ENCODE measurements around the gene TEX44. TPM values are rescaled to one million over a fixed set of nuclear protein-coding genes. Genes with fewer than 3 reads are reported as not detected.
A peak's percentile ranks its signal among the peaks of the same experiment; 100 is the strongest.
"Not testable (repeated sequence)": the region's sequence is repeated elsewhere in the genome, so short reads cannot be mapped to it uniquely, and the experiment has no call there.

TEX44 gene
- total RNA-seq, 4 donors from 2014 or later: not detected

DNA sequence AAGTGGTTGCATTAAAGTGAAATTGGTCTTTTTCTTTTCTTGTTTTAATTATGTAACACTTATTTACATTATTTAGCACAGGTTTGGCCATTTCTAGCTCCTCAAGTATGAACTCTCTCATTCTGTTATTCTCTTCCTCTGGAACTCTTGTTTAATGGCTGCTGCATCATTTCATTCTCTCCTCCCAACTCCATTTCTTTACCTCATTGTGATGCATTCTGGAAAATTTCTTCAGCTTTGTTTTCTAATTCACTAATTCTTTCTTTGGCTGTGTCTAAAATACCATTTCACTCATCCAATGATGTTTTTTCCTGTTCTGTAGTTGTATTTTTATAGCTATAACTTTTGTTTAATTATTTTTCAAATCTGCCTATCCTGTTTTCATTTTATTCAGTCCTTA, 39.9 kb upstream of the TEX44 start:
- DNase-seq (ENCODE audit: low spot score): no peak
- TF ChIP-seq, protein P1, sequence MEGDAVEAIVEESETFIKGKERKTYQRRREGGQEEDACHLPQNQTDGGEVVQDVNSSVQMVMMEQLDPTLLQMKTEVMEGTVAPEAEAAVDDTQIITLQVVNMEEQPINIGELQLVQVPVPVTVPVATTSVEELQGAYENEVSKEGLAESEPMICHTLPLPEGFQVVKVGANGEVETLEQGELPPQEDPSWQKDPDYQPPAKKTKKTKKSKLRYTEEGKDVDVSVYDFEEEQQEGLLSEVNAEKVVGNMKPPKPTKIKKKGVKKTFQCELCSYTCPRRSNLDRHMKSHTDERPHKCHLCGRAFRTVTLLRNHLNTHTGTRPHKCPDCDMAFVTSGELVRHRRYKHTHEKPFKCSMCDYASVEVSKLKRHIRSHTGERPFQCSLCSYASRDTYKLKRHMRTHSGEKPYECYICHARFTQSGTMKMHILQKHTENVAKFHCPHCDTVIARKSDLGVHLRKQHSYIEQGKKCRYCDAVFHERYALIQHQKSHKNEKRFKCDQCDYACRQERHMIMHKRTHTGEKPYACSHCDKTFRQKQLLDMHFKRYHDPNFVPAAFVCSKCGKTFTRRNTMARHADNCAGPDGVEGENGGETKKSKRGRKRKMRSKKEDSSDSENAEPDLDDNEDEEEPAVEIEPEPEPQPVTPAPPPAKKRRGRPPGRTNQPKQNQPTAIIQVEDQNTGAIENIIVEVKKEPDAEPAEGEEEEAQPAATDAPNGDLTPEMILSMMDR (IDR thresholded peaks at IDR 0.05): no peak
- ATAC-seq (ENCODE audit: low FRiP score): no peak

DNA sequence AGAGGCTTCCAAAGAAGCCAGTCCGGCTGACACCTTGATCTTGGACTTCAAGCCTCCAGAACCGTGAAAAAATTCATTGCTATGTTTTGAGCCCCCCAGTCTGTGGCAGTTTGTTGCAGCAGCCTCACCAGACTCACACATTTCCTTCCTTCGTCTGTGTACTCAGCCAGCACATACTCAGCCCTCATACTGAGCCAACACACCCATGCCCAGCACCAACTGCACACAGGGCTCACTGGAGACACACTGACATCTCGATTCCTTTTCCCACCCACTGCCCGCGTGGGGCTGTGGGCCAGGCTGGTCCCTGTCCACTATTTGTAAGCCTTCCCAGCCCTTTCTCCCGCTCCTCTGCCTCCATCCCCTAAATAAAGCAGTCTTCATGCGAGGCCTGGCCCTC, 38.3 kb upstream of the TEX44 start:
- TF ChIP-seq, protein P1 (IDR thresholded peaks at IDR 0.05): no peak
- ATAC-seq (ENCODE audit: low FRiP score) (no peak), DNase-seq (ENCODE audit: low spot score) (no peak)

DNA sequence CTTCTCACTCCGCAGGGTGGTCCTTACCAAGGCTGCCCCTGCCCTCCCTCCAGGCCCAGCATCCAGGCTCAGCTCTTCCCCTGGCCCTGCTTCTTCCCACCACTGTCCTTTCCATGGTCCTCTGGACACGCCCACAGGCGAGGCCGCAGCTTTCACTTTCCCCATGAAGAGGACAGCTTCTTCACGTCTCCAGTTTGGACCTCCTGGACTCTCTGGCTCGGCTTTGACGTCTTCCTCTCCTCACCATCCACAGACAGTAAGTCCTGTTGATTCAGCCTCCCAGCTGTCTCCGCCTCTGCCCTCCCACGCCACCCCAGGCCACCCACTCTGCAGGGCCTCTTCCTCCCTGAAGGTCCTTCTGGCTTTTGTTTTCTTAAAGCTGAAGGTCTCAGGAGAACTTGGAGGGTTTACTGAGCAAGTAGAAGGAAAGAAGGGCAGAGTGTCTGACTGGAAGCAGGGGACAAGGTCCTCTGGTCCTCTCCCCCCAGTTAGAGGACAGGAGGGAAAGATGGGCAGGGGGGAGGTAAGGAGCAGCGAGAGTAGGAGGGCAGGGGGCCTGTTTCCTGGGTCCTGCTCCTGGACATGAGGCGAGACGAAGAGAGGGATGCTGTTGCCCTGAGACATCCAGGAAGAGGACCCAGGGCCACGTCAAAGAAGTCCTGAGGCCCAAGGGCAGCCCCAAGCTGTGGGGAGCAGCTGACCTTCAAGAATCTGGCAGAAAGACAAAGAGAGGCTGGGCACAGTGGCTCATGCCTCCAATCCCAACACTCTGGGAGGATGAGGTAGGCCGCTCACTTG, 37.7 kb upstream of the TEX44 start:
- ATAC-seq (ENCODE audit: low FRiP score) (peak; percentile 59), DNase-seq (ENCODE audit: low spot score) (peak; percentile 34)
- TF ChIP-seq, protein P1 (IDR thresholded peaks at IDR 0.05): no peak

DNA sequence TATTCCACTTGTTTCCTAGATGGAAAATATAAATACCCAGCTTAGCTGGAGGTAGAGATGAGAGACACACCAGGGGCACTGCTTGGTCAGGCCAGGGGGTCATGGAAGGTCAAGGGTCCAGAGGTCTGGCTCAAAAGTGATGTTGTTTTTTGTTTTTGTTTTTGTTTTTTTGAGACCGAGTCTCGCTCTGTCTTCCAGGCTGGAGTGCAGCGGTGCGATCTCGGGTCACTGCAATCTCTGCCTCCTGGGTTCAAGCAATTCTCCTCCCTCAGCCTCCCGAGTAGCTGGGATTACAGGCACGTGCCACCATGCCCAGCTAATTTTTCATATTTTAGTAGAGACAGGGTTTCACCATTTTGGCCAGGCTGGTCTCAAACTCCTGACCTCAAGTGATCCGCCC, 36.2 kb upstream of the TEX44 start:
- not testable (repeated sequence) for ATAC-seq (ENCODE audit: low FRiP score); DNase-seq (ENCODE audit: low spot score)

DNA sequence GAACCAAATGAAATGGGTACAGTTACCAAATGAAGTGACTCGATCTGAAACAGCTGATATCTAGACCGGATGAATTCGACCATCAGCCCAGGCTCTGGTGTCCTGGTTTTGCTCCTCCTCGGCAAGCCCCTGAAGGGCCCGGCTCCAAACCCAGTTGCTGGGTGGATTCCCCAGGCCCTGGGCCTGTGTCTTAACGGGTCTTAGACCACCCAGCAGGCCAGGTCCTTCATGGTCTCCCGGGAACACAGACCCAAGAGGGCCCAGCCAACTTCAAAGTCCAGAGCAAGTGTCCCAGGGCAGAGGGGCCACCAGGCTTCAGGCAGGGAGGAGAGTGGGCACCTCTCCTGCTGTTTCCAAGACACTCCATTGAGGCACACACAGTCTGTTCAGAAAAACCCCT, 35.7 kb upstream of the TEX44 start:
- ATAC-seq (ENCODE audit: low FRiP score): no peak
- TF ChIP-seq, protein P1 (IDR thresholded peaks at IDR 0.05): no peak
- no peak for DNase-seq (ENCODE audit: low spot score)

DNA sequence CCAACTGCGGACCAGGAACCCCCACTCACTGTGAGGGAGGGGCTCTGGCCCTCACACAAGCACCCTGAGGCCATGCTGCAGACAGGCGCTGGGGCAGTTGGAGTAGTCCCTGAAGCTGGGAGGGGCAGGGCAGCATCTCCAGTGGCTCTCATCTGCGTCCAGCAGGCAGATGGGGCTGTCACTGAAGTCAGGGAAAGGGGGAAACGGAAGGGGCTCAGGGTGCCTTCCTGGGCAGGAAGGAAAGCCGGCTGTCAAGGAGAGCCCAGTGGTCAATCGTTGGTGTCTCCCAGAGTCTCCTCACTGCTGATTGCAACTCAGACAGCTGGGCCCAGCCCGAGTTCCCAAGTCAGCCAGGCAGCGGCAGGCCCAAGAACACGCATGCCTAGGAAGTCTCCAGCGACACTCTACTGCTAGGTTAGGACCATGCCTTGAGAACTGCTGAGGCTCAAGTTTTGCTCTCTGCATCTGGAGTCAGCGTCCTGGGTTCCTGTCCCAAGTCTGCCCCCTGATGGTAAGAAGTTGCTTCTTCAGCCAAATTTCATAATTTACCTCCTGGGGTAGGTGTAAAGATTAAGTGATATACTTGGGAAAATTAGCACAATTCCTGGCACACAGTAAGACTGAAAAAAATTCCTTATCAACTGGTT, 35.0 kb upstream of the TEX44 start:
- DNase-seq (ENCODE audit: low spot score): no peak
- TF ChIP-seq, protein P1 (IDR thresholded peaks at IDR 0.05): no peak
- ATAC-seq (ENCODE audit: low FRiP score): peak; percentile 66

DNA sequence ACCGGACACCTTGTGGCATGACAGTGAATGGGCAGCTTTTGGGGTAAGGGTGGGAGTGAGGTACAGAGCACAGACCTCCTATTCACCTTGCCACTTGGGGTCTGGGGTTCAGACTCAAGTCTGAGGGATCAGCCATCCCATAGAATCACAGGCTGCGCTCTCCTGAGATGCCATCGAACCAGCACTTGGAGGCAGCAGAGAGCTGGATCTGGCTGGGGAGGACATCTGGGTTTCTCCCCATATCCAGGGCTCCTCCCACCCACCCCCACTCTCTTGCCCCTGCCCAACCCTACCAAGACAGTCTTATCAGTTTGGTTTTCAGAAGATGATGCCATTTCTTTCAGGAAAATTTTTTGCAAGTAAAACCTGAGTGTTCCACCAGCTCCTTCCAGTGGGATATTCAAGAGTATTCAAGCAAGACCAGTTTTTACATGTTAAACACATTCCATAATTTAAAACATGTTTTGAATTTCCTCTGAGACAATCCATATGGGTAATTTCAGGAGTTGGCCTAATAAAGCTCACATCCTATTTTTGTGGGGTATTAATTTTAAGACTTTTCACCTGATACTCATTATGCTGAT, 29.2 kb upstream of the TEX44 start:
- DNase-seq (ENCODE audit: low spot score) (no peak), ATAC-seq (ENCODE audit: low FRiP score) (peak; percentile 96)
- TF ChIP-seq, protein P1 (IDR thresholded peaks at IDR 0.05): no peak
